HG02571 (cell line): ENCODE results near the gene CPED1.
"Not testable (repeated sequence)": the region's sequence is repeated elsewhere in the genome, so short reads cannot be mapped to it uniquely, and the experiment has no call there.

Experiments
- ATAC-seq: cut with Tn5 transposase; IDR thresholded peaks from one replicate; pipeline ENCODE4 v1.9.1; 2021; ENCODE audit warnings: mild to moderate bottlenecking, moderate library complexity; ENCODE audit not compliant: unreplicated experiment

Gene CPED1

DNA sequence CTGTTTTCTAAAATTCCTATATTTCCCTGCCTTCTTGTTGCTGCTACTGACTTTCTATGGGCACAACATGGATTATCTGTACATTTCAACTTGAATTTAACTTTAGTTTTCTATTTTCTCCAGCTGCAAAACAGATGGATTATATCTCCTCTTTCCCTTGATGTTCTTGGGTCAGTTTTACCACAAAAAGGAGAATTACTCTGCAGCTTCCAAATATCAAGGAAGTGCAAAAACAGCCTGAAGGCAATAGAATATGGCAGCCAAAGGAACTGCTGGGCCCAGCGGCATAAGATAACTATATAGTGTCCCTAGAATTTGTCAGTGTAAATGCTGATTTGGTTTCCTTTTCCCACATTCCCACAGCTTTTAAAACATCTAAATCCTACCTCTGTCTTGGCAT is 29.1 kb downstream of the CPED1 start:
- ATAC-seq, result no peak

DNA sequence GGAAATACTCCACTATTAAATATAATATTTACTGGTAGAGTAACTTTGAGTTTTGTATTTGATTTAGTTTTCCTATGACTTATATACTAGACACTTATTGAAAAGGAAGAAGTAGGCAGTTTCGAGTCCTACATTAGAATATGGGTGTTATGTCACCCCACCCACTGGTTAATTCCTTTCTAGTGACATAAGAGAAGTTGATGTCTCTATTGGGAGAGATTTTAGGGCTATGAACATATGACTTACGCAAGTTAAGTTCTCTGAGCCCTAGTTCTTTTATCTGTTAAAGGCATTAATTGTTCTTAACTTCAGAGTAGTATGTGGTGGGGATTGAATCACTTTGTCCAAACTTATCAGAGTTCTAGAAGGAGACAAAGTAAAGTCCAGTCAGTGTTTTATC is 30.5 kb downstream of the CPED1 start:
- no peak for ATAC-seq

DNA sequence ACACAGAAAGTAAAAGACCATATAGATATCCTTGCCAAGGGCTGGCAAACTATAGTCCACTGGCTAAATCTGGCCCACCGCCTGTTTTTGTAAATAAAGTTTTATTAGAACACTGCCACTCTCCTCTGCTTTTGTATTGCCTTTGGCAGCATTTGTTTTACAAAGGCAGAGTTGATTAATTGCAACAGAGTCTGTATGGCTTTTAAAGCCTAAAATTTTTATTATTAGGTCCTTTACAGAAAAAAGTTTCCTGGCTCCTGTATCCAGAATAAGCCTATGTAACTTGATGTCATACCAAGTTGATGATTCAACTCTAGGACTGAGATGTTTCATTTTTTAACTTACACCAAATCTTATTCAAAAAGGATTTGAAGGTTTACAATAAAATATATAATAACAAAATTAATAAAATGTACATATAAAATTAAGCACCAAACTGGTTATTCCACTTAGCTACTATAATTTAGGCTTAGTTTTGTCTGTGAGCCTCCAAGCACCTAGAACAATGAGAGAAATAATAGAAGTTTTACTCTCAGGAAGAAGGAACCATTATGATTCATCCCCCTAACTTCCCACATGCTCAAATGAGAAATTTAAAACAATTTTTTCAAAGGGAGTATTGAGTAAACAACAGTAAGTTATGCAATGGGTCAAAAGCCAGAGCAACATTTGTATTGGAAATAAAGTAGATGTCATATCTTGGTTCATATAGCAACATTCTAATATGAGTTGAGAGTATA is 31.9 kb downstream of the CPED1 start:
- ATAC-seq, result no peak

DNA sequence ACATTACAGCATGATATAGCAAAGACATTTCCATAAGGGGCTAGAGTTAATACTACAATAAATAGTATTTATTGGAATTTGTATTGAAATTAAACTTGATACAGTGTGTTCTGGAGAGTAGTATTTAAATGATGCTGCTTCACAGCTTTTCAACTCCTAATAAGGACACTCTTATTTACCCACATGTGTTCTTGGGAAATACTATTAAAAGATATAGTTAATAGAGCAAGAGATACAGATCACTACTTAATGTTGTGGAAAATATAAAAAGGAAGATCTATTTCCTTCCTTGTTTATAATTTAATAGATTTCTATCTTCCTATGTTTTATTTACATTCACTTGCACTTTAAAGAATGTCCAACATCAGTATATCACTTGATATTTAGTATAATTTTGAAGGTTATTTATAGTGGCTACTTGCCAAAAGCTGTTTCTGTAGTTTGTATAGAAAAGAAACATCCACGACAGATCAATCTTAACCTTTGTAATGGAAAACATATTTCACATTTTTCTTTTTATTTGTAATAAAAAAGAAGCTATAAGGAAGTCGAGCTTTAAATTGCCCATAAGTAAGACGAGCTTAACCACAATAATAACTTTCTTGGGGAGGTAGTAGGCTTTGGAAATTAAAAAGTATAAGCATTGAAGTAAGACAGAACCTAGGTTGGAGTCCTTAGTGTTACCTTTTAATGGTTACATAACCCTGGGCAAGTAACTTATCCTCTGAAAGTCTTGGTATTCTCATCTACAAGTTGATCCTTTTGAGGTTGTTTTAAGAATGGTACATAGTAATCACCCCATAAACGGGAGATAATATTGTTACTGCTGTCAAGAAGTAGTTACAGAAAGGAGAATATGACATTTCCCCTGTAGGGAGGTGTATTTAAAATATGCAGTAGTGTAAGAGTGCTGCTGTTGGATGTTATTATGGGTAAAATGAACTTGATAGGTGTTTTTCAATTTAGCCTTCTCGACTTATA is 32.8 kb downstream of the CPED1 start:
- ATAC-seq, result no peak

DNA sequence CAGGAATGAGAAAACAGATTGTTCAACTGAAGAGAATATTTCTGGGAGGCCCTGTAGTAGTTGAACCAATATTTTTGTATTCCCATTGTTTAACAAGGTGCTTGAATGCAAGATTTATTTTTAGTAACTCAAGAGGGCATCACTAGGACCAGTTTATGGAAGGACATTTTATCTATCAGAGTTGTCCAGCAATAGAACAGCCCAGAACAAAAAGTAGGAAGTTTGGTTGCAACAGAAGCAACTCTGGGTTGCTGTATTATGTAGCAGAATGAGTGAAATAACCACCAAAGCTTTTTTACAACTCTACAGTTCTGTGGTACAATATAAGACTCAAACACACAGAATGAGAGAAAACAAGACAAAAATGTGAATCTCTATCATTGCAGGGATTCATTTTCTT is 34.7 kb downstream of the CPED1 start:
- ATAC-seq, result no peak

DNA sequence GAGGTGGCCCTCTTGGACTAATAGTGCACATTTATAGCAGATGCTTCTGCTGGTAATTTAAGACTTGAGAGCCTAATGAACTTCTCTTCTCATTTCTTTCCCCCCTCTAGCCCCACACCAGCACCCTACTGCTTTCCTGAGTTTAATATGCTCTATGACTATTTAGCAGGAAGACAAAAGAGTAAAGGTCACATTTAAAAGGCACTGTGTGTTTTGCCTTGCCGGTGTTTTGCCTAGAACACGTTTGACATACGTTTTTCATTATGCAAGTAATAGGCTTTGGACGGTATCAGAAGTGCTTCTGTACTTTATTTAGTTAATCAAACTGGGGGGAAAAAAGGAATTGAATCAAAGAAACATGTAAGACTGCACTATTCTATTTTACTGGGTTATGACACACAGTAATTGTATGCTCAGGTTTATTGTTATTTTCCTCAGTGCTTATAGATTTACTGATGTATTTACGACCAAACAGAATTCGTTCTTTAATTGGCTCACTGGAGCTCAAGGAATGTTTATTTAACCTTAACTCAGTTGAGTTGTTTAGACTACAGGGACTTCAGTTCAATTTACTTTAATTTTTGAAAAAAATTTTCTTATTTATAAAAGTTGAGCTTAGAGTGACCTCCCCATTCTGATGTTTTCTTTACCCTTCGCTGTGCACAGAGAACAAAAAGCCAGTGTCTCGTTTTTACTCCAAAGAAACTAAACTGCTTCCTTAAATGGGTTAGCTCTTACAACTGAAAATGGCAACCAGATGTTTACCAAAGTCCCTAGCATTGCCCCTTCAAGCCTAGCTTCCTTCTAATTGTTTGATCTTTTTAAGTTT is 35.4 kb downstream of the CPED1 start:
- ATAC-seq, result no peak

DNA sequence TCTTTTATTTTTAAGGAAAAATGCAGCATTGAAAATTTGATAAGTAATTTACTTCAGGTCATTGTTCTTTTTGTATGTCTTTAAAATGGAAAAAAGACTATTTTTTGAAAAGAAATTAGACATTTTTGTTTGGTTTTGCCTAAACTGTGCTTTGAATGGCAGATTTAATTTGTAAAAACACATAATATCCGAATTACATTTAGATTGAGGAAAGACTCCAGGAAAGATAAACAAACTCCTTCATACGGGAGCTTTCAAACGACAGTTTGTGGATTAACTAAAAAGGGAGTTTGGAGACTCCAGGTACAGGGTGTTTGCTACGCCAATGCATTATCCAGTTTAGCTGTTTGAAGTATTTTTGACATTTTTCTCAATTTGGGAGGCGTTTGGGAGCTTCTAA is 36.1 kb downstream of the CPED1 start:
- ATAC-seq, result no peak

DNA sequence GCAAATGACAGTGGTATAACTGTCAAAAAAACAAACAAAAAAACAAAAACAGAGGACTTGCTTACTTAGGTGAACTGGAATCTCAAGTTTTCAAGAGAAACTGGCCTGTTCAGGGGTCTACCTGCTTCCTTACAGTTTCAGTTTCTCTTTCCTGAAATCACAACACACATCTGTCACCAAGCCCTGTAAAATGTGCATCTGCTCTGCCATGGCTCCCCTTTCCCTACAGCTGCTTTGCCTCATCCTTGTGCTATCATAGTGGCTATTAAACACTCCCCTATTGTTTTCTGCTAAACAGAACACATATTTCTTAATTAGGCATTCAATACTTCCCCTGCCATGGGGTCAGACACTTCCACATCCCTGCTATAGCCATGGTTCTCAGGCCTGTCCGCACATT is 37.6 kb downstream of the CPED1 start:
- no peak for ATAC-seq

DNA sequence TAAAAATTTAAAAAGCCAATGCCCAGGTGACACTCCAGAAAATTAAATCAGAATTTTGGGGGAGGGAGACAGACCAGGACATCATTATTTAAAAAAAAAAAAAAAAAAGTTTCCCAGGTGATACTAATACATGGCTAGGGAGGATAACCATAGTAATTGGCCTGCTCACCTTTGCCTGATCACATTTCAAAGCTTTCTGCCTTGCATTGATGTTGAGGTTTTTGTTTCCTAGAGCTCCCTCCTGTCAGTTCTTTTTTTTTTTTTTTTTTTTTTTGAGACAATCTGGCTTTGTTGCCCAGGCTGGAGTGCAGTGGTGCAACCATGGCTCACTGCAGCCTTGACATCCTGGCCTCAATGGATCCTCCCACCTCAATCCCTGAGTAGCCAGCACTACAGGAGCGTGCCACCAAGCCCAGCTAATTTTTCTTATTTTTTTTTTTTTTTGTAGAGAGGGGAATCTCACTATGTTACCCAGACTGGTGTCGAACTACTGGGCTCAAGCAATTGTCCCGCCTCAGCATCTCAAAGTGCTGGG is 38.1 kb downstream of the CPED1 start:
- ATAC-seq, result no peak

DNA sequence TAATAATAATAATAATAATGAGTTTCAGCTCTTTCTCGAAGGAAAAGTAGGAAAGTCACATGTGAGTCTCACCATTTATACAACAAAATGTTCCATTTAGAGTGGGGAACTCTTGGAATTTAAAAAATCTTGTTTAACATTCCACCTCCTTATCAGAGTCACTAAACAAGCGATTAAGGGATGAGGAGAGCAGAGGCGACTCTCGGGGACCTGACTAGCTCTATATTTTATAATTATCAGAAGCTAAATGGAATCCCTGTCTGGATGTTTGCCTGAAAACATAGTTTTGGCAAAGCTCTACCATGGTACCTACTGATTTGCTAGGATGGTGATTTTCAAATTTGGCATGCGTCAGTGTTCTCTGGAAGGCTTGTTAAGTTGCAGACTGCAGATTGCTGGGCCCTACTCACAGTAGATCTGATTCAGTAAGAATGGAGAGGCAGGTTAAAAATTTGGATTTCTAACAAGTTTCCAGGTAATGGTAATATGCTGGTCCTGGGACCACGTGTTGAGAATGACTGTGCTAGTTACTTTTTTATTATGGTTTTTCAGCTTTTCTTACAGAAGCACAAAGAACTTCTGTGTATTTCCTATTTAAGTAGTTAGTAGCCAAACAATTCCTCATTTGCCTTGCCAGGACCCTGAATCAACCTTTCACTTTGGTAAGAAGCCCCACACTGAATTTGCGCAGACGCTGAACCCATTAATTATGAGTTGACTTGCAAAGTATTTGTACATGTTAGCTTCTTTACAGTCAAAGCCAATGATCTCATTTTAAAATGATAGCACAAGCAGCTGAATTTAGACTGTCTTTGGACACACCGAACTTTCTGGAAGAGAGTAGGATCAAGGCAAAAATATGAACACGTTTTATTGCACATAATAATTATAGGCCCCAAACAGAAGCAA is 39.5 kb downstream of the CPED1 start:
- ATAC-seq, result no peak

DNA sequence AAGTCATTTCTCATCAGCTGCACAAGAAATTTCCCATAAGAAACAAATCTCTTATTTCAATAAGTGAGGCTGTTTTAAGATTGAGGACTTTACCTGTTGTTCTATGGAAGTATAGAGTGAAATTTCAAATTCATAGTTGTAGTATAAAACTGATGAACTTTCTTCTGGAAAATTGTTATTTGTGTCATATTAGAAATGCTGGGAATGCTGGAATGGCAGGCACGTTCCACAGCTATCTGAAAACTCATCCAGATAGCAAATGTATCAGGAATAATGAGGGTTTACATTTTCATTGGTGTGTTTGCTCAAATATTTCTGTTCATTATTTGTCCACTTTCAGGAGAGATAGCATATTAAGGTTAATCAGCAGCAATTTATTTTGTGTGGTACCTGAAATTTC is 40.8 kb downstream of the CPED1 start:
- no peak for ATAC-seq

DNA sequence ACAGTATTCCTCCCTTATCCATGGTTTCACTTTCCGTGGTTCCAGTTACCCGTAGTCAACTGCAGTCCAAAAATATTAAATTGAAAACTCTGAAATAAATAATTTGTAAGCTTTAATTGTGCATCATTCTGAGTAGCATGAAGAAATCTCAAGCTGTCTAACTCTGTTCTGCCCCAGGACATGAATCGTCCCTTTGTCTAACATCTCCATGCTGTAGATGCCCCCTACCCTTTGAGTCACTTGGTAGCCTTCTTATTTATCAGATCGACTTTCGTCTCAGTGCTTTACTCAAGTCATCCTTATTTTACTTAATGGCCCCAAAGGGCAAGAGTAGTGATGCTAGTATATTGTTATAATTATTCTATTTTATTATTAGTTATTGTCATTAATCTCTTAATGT is 41.8 kb downstream of the CPED1 start:
- ATAC-seq, result no peak

DNA sequence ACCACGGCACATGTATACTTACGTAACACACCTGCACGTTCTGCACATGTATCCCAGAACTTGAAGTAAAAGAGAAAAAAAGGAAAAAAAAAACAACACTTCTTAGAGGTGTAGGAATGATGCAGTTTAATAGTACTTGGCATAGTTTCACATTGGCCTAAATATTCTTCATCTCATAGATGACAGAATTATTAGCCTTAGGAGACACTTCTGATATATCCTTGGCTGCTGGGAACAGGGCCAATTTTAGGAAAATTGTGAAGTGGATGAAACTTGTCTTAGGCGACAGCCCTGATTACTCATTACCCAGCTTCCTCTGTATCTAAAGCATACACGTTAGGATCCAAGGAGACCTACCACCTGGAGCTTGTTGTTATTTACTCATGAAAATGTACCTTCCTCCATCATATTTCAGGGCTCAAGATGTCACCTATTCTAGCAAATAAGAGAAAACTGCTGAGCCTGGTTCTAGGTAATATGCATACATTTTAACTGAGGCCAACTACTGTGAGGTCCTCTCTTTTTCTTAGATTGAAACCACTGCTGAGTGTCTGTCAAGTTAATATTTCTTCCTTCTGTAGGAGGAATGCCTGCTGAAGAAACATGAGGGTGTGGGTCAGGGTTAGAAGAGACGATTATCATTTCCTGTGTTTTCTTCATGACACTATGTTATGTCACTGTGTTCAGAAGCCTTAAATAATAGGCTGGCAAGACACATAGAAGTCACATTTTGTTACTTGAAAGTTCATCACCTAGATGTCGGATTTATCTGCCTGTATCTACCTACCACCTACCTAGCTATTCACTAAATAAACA is 44.3 kb downstream of the CPED1 start:
- ATAC-seq, result no peak

DNA sequence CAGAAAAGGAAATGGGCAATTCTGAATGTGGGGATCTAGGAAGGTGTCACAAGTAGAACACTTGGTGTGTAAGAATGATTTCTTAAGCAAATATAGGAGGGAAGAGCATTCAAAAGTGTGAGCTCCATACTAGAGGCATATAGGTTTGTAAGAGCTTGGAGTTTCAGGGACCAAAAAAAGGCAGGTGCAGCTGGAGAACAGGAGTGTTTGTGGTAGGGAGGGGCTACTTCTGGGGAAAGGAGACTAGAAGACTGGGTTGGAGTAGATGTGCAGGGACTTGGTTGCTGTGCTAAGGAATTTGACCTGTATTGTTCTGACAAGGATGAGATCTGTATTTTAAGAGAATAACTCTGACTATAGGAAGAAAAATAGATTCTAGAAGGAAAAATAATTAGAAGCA is 46.4 kb downstream of the CPED1 start:
- no peak for ATAC-seq

DNA sequence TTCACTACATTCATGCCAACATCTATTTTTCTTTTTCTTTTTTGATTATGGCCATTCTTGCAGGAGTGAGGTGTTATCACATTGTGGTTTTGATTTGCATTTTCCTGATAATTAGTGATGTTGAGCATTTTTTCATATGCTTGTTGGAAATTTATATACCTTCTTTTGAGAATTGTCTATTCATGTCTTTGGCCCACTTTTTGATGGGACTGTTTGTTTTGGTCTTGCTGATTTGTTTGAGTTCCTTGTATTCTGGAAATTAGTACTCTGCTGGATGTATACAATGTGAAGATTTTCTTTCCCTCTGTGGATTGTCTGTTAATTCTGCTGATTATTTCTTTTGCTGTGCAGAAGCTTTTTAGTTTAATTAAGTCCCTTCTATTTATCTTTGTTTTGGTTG is 48.3 kb downstream of the CPED1 start:
- ATAC-seq, result not testable (repeated sequence)

DNA sequence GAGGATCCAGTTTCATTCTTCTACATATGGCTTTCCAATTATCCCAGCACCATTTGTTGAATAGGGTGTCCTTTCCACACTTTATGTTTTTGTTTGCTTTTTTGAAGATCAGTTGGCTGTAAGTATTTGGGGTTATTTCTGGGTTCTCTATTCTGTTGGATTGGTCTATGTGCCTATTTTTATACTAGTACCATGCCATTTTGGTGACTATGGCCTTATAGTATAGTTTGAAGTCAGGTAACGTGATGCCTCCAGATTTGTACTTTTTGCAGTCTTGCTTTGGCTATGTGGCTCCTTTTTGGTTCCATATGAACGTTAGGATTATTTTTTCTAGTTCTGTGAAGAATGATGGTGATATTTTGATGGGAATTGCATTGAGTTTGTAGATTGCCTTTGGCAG is 48.8 kb downstream of the CPED1 start:
- ATAC-seq, result not testable (repeated sequence)

DNA sequence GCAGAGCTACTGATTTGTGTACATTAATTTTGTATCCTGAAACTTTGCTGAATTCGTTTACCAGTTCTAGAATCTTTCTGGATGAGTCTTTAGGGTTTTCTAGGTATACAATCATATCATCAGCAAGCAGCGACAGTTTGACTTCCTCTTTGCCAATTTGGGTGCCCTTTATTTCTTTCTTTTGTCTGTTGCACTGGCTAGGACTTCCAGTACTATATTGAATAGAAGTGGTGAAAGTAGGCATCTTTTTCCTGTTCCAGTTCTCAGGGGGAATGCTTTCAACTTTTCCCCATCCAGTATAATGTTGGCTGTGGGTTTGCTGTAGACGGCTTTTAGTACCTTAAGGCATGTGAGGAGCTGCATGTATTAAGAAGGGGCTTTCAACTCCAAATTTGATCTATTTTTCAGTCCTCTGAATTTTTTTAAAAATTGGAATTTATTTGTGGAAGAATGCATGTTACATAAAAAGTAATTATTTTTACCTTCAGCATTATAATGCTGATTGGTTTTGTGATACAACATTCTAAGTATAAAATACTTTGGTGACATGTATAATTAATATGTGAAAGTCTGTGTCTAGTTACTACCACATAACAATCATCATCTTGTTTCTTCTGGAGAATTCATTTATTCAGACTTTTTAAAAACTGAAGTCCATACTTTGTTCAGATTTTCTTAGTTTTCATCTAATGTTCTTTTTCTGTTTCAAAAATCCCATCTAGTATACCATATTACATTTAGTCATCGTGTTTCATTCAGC is 49.6 kb downstream of the CPED1 start:
- no peak for ATAC-seq

DNA sequence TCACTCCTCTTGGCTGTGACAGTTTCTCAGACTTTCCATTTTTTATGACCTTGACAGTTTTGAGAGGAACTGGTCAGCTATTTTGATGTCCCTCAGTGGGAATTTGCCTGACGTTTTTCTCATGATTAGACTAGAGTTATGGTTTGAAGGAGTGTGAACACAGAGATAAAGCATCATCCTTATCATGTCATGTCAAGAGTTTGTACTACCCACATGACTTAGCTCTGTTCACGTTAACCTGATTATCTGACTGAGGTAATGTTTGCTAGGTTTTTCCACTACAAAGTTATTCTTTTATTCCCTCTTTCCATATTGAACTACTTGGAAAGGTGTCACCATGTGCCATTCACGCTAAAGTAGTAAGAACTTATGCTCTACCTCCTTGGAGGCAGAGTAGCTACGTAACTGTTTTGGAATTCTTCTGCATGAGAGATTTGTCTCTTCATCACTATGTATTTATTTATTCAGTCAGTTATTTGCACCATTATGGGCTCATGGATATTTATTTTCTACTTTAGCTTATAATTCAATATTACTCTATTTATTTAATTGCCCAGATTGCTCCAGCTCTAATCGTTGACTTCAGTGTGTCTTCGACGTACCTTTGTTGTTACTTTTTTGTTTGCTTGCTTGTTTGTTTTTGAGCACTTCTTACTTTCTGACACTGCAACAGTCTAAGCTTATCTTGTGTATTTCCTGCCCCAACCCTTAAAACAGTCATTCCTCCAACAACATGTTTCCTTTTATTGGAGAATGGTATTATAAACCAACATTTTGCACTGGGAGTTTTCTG is 50.4 kb downstream of the CPED1 start:
- ATAC-seq, result no peak
